Epithelial cell of esophagus (primary cell): ENCODE data around the gene TCFL5.

Source experiments
- DNase-seq: peaks from one replicate; pipeline ENCODE4 v3.0.0; 2010; ENCODE audit warnings: low read depth
- H3K4me3 ChIP-seq: 2 replicates; pipeline ENCODE4 v1.5.1; 2011; ENCODE audit warnings: mild to moderate bottlenecking, low read length, control low read depth
- TF ChIP-seq, protein P1 (sequence below): IDR thresholded peaks from 2 replicates; pipeline ENCODE4 v1.5.1; 2011; ENCODE audit warnings: low read depth, mild to moderate bottlenecking, low read length, control low read depth, inconsistent platforms; ENCODE audit not compliant: insufficient read depth; ENCODE audit errors: missing control alignments

The TCFL5 gene

DNA sequence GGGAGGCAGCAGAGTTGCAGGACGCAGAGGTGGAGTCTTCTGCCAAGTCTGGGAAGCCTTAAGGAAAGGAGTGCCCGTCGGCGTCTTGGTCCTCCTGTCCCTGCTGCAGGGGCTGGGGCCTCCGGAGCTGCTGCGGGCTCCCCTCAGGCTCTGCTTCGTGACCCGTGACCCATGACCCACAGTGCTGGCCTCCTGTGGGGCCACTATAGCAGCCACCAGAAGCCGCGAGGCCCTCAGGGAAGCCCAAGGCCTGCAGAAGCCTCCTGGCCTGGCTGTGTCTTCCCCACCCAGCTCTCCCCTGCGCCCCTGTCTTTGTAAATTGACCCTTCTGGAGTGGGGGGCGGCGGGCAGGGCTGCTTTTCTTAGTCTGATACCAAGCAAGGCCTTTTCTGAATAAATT, 48.0 kb downstream of the TCFL5 start:
- TF ChIP-seq, protein P1, sequence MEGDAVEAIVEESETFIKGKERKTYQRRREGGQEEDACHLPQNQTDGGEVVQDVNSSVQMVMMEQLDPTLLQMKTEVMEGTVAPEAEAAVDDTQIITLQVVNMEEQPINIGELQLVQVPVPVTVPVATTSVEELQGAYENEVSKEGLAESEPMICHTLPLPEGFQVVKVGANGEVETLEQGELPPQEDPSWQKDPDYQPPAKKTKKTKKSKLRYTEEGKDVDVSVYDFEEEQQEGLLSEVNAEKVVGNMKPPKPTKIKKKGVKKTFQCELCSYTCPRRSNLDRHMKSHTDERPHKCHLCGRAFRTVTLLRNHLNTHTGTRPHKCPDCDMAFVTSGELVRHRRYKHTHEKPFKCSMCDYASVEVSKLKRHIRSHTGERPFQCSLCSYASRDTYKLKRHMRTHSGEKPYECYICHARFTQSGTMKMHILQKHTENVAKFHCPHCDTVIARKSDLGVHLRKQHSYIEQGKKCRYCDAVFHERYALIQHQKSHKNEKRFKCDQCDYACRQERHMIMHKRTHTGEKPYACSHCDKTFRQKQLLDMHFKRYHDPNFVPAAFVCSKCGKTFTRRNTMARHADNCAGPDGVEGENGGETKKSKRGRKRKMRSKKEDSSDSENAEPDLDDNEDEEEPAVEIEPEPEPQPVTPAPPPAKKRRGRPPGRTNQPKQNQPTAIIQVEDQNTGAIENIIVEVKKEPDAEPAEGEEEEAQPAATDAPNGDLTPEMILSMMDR = no peak
- DNase-seq = no peak
- H3K4me3 ChIP-seq = no peak overlapping the region

DNA sequence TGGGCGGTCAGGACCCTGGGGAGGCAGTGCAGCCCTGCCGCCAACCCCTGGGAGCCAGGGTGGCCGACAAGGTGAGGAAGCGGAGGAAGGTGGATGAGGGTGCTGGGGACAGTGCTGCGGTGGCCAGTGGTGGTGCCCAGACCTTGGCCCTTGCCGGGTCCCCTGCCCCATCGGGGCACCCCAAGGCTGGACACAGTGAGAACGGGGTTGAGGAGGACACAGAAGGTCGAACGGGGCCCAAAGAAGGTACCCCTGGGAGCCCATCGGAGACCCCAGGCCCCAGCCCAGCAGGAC, 48.8 kb downstream of the TCFL5 start:
- DNase-seq = no peak
- H3K4me3 ChIP-seq = no peak overlapping the region
- TF ChIP-seq, protein P1 = no peak

GRCh38 chr20:62812181-62812906, 49.3 kb downstream of the TCFL5 start:
- TF ChIP-seq, protein P1 = no peak
- DNase-seq = no peak
- H3K4me3 ChIP-seq = no peak overlapping the region

- TF ChIP-seq, protein P1 = no peak
- H3K4me3 ChIP-seq = no peak overlapping the region
- no peak for DNase-seq
Observed at GRCh38 chr20:62811720-62812119, 49.9 kb downstream of the TCFL5 start.

GRCh38 chr20:62811320-62811719, 50.3 kb downstream of the TCFL5 start:
- TF ChIP-seq, protein P1 = no peak
- H3K4me3 ChIP-seq = no peak overlapping the region
- no peak for DNase-seq

DNA sequence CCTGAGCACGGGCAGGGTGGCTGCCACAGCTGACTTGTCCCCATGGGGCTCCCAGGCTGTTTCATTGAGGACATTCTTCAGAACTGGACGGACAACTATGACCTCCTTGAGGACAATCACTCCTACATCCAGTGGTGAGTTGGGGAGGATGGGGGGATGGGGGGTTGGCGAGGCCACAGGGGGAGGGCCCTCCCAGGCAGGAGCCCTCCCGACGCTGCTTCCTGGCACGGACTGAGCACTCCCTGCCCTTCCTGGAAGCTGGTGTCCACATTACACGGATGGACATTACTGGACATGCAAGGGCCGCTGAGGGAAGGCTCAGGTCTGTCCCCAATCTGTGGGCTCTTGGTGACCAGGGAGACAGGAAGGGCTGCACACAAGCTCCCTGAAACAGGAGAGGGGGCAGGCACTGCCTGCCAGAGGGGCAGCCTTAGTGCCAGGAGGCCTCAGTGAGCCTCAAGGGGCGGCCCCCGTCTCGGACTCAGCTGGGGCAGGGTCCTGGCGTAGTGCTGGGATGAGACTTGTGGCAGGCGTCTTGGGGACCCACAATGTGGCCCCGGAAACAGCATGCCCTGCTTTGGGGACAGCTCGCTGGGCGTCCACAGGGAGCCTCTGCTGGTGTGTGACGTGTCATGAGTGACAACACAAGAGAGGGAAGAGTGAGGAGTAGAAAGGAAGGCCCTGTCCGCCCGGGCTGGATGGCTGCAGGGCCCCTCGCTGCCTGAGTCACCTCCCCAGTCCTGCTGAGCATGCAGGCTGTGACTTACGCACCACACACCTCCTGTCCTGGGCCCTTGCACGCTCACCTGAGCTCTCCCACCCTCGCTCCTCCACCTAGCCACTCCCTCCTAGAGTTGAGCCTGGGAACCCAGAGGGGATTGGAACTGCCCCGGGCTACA, 51.8 kb downstream of the TCFL5 start:
- TF ChIP-seq, protein P1 = no peak
- H3K4me3 ChIP-seq = no peak overlapping the region
- DNase-seq = no peak
